Adrenal gland (tissue), 12 donors: ENCODE measurements around the gene FAM117B. TPM values are rescaled to one million over a fixed set of nuclear protein-coding genes. Genes with fewer than 3 reads are reported as not detected.
A peak's percentile ranks its signal among the peaks of the same experiment; 100 is the strongest.
"Not testable (repeated sequence)": the region's sequence is repeated elsewhere in the genome, so short reads cannot be mapped to it uniquely, and the experiment has no call there.

Experiments used
- DNase-seq, 7 donors: peaks; one replicate each; pipeline ENCODE4 v3.0.0-alpha.2; 2019 to 2020
- H3K27ac ChIP-seq, 5 donors: fragments of 200-600 bp; sonication (generic) in 4 of 5; 1 replicate in 3 of 5; 2 replicates in 2 of 5; pipeline versions ENCODE4 v1.5.1 to v1.8.0; 2016 to 2020; ENCODE audit warnings: mild to moderate bottlenecking in 1 of 5
- H3K27me3 ChIP-seq: fragments of 200-600 bp; 2 replicates; pipeline ENCODE4 v1.8.0; 2021
- H3K36me3 ChIP-seq, 2 donors: fragments of 200-600 bp; replicated peaks in 1 of 2; 1 replicate in 1 of 2; 2 replicates in 1 of 2; pipeline versions ENCODE4 v1.5.1 to v1.8.0; 2018 to 2022
- H3K4me1 ChIP-seq, 2 donors: fragments of 200-600 bp; replicated peaks in 1 of 2; 1 replicate in 1 of 2; 2 replicates in 1 of 2; pipeline versions ENCODE4 v1.5.1 to v1.8.0; 2018 to 2021
- H3K4me3 ChIP-seq, 4 donors: fragments of 200-600 bp; sonication (generic) in 3 of 4; one replicate each; pipeline ENCODE4 v1.5.1; 2016 to 2018
- H3K9me3 ChIP-seq, 3 donors: fragments of 200-600 bp; sonication (generic) in 1 of 3; replicated peaks in 1 of 3; 1 replicate in 2 of 3; 2 replicates in 1 of 3; pipeline versions ENCODE4 v1.5.1 to v1.8.0; 2016 to 2021
- POLR2A ChIP-seq, 2 donors: fragments of 450-650 bp; IDR thresholded peaks; one replicate each; pipeline ENCODE4 v1.6.1; 2017; ENCODE audit warnings: antibody characterized with exemption in 2 of 2, mild to moderate bottlenecking in 2 of 2, moderate library complexity in 1 of 2
- WGBS, 4 donors: extraction: QIAGEN DNeasy Blood & Tissue Kit in 2 of 4; methylation state at CpG; one replicate each; pipeline versions ENCODE4 v1.1.5 to v1.1.7; 2013 to 2017; 5-methylcytosine and 5-hydroxymethylcytosine counted together
- intact Hi-C, 2 donors: fragments of 100-400 bp; cut with DNase I; formaldehyde crosslinking; loops; one replicate each; pipeline versions ENCODE4 v1.14.1 to v1.15.0; 2022 to 2023
- polyA plus RNA-seq, 3 donors: library from polyadenylated mRNA; stranded (reverse); fragments of 200-250 nt in 2 of 3; fragments of 350-450 nt in 1 of 3; fragmentation: Illumina TruSeq in 1 of 3; extraction: RNeasy Lipid Tissue Mini Kit (QIAGEN cat#74804) in 1 of 3; gene quantifications; one replicate each; pipeline ENCODE4 v1.2.3, GENCODE V29; 2013 to 2014
- total RNA-seq, 9 donors: library from RNA; depleted of rRNA in 4 of 9; stranded (reverse); fragments of >200 nt in 4 of 9; fragments of 120-200 nt in 1 of 9; fragmentation: NEBNext Ultra II Directional in 1 of 9; extraction: Animal tissue kit (Norgen Biotek cat#: 25700) in 1 of 9; gene quantifications; one replicate each; pipeline versions ENCODE4 v1.1.0 to v1.2.4, GENCODE V29; 2013 to 2023
- TF ChIP-seq, protein P1 (sequence below), 6 experiments: fragments of 450-650 bp in 4 of 6; fragments of 200-600 bp in 2 of 6; sonication (generic) in 1 of 6; IDR thresholded peaks; 1 replicate in 5 of 6; 2 replicates in 1 of 6; pipeline versions ENCODE4 v1.5.1 to v1.8.0; 2016 to 2021; ENCODE audit warnings: antibody characterized with exemption in 6 of 6, mild to moderate bottlenecking in 2 of 6, moderate library complexity in 1 of 6
- donor health status: healthy with polysubstance abuse.
- donor health status: Bipolar disorder and iron deficiency.
- donor health status: DM: yes; HTN: yes; CAD: no.
- donor health status: DM: no; HTN: no; CAD: no.
- donor health status: DM: no; HTN: no; CAD: no.
- donor health status: DM: yes; HTN: yes; CAD: no.

The FAM117B gene
- total and polyA plus RNA-seq, 12 donors, result 4.7 to 48.2 (median 20.4) TPM

DNA sequence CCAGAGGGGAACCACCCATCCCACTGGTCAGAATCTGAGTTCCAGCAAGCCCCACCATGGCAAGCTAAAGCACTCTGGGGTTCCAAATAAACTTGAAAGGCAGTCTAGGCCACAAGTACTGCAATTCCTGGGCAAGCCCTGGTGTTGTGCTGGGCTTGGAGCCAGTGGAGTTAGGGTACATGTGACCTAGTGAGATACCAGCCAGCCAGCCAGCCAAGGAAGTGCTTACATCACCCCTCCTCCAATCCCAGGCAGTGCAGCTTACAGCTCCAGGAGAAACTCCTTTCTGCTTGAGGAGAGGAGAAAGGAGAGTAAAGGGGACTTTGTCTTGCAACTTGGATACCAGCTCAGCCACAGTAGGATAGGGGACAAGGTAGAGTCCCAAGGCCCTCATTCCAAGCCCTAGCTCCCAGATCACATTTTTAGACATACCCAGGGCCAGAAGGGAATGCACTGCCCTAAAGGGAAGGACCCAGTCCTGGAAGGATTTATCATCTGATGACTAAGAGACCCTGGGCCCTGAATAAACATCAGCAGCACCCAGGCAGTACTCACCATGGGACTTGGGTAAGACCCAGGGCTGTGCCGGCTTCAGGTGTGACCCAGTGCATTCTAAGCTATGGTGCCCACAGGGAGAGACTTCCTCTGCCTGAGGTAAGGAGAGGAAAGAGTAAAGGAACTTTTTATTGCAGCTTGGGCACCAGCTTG is 172.8 kb downstream of the FAM117B start:
- H3K9me3 ChIP-seq, H3K27me3 ChIP-seq, H3K36me3 ChIP-seq, H3K4me3 ChIP-seq, intact Hi-C loops: not testable (repeated sequence)
- peak in 1 of 2 donors; percentile 13 for TF ChIP-seq POLR2A (IDR thresholded peaks at IDR 0.05)
- WGBS, 4 donors, result 68 to 86% (median 74%) methylated on average over 1 of the region's 1 CpG
- H3K27ac ChIP-seq, result peak overlapping the region in 3 of 5 donors; percentile 17 to 69 (median 63)
- peak; percentile 65 to 93 (median 91) for DNase-seq
- peaks cover 6 to 10% of the 10 kb centered on the region in 2 donors for H3K4me1 ChIP-seq

DNA sequence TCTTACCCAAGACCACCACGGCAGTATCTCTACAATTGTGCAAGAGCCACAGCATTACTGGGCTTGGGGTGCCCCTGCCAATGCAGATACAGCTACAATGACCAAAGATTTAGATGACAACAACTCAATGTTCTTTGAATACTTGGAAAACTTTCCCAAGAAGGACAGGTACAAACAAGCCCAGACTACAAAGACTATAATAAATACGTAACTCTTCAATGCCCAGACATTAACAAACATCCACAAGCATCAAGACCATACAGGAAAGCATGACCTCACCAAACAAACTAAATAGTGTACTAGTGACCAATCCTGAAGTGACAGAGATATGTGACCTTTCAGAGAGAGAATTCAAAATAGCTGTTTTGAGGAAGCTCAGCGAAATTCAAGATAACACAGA is 174.0 kb downstream of the FAM117B start:
- Histone ChIP-seq H3K27me3 (no peaks in the 10 kb centered on the region), H3K36me3 (no peaks in the 10 kb centered on the region), H3K9me3 (no peaks in the 10 kb centered on the region), H3K27ac (no peak overlapping the region), H3K4me1 (peaks cover 6 to 10% of the 10 kb centered on the region in 2 donors), H3K4me3 (no peak overlapping the region)
- intact Hi-C loops, result no loop called here
- WGBS, 4 donors, result 90 to 97% (median 95%) methylated on average over 3 of the region's 3 CpGs
- TF ChIP-seq, protein P1, sequence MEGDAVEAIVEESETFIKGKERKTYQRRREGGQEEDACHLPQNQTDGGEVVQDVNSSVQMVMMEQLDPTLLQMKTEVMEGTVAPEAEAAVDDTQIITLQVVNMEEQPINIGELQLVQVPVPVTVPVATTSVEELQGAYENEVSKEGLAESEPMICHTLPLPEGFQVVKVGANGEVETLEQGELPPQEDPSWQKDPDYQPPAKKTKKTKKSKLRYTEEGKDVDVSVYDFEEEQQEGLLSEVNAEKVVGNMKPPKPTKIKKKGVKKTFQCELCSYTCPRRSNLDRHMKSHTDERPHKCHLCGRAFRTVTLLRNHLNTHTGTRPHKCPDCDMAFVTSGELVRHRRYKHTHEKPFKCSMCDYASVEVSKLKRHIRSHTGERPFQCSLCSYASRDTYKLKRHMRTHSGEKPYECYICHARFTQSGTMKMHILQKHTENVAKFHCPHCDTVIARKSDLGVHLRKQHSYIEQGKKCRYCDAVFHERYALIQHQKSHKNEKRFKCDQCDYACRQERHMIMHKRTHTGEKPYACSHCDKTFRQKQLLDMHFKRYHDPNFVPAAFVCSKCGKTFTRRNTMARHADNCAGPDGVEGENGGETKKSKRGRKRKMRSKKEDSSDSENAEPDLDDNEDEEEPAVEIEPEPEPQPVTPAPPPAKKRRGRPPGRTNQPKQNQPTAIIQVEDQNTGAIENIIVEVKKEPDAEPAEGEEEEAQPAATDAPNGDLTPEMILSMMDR (IDR thresholded peaks at IDR 0.05), result no peak
- TF ChIP-seq POLR2A (IDR thresholded peaks at IDR 0.05), result no peak
- DNase-seq, result no peak

DNA sequence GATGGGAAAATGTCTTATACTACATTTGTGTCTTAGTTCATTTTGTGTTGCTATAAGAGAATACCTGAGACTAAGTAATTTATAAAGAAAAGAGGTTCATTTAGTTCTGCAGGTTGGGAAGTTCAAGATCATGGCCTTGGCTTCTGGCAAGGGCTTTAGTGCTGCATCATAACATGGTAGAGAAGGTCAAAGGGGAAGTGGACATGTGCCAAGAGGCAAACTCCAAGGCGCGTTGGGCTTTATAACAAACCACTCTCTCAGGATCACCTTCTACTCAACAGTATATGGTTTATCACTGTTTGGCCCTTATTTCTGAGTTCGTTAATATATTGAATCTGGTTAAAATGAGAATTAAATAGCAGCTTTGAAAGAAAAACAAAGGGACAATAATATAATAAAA is 178.6 kb downstream of the FAM117B start:
- intact Hi-C loops, result no loop called here
- H3K27ac ChIP-seq, result no peak overlapping the region
- H3K27me3 ChIP-seq, result no peaks in the 10 kb centered on the region
- no peaks in the 10 kb centered on the region for H3K9me3 ChIP-seq
- TF ChIP-seq, protein P1 (IDR thresholded peaks at IDR 0.05), result no peak
- TF ChIP-seq POLR2A (IDR thresholded peaks at IDR 0.05), result no peak
- 85 to 93% (median 90%) methylated on average over 3 of the region's 3 CpGs for WGBS, 4 donors
- no peaks in the 10 kb centered on the region for H3K36me3 ChIP-seq
- H3K4me3 ChIP-seq, result no peak overlapping the region
- no peak for DNase-seq
- peaks cover 5 to 17% of the 10 kb centered on the region in 2 donors for H3K4me1 ChIP-seq

DNA sequence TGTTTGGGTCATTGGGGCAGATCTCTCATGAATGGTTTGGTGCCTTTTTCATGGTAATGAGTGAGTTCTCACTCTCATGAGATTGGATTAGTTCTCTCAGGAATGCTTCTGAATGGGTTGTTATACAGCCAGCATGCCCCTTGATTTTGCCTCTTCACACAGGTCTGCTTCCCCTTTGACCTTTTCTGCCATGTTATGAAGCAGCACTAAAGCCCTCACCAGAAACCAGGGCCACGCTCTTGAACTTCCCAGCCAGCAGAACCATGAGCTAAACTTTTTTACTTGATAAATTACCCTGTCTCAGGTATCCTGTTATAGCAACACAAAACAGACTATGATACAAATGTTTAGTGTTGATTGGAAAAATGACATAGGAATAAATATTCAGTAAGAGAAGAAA is 179.5 kb downstream of the FAM117B start:
- intact Hi-C loops, result no loop called here

More for the DNA sequence above, 179.5 kb downstream of the FAM117B start:
- Histone ChIP-seq H3K4me1 (peaks cover 5 to 17% of the 10 kb centered on the region in 2 donors), H3K27ac (no peak overlapping the region), H3K27me3 (no peaks in the 10 kb centered on the region), H3K9me3 (no peaks in the 10 kb centered on the region), H3K36me3 (no peaks in the 10 kb centered on the region), H3K4me3 (no peak overlapping the region)
- 90 to 98% (median 93%) methylated on average over 1 of the region's 1 CpG for WGBS, 4 donors
- TF ChIP-seq, protein P1 (IDR thresholded peaks at IDR 0.05), result no peak
- no peak for TF ChIP-seq POLR2A (IDR thresholded peaks at IDR 0.05)
- no peak for DNase-seq
